RPMI8226 (cell line): Measurements from ENCODE around the gene ADORA2A.

Source experiments
- DNase-seq: peaks from one replicate; pipeline ENCODE4 v3.0.0-alpha.2; 2015

Gene ADORA2A

GRCh38 chr22:24427500-24428164, at the start of gene ADORA2A:
Gene ADORA2A (plus strand): TSS chr22:24427599. CDS start chr22:24433405, 5,806 bp downstream.
- DNase-seq: peak; percentile 94

- DNase-seq: no peak
These were observed 47.9 kb upstream of the ADORA2A start for GRCh38 chr22:24379536-24379935.

GRCh38 chr22:24380220-24380904, 47.0 kb upstream of the ADORA2A start:
- no peak for DNase-seq

DNA sequence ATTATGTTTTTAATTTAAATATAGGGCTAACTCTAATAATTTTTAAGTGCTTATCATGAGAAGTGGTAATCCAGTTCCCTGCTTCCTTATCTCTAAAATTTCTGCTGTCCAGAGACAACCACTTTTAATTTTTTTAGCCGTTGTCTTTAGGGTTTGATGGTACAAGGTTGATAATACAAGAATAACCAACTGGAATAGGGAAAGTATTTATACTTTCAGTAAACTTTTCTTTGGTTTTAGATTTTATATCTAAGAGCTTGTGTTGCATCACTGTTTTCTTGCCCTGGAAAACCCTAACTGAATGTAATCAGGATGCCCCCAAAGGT, 46.5 kb upstream of the ADORA2A start:
- DNase-seq: no peak

DNA sequence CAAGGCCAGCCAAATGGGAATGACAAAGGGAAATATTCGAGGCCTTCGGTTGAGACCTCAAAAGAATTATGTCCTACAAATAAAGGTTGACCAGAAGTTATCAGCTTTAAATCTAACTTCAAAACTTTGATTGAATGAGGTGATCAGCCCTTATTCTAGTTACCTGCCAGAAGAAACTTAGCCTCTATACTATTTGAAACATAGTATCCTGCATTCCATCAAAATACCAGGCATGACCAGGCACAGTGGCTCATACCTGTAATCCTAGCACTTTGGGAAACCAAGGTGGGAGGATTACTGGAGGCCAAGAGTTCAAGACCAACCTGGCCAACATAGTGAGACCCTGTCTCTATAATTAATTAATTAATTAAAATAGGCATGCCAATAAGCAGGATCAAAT, 44.3 kb upstream of the ADORA2A start:
- no peak for DNase-seq

- no peak for DNase-seq
These were observed 43.3 kb upstream of the ADORA2A start for GRCh38 chr22:24384131-24384530.

GRCh38 chr22:24386937-24387471, 40.4 kb upstream of the ADORA2A start:
- no peak for DNase-seq

- no peak for DNase-seq
These were observed 37.7 kb upstream of the ADORA2A start for GRCh38 chr22:24389680-24390079.

- no peak for DNase-seq
These were observed 37.2 kb upstream of the ADORA2A start for GRCh38 chr22:24390156-24390555.

GRCh38 chr22:24390576-24390975, 36.8 kb upstream of the ADORA2A start:
- DNase-seq: no peak

- DNase-seq: no peak
These were observed 35.6 kb upstream of the ADORA2A start for GRCh38 chr22:24391836-24392217.

DNA sequence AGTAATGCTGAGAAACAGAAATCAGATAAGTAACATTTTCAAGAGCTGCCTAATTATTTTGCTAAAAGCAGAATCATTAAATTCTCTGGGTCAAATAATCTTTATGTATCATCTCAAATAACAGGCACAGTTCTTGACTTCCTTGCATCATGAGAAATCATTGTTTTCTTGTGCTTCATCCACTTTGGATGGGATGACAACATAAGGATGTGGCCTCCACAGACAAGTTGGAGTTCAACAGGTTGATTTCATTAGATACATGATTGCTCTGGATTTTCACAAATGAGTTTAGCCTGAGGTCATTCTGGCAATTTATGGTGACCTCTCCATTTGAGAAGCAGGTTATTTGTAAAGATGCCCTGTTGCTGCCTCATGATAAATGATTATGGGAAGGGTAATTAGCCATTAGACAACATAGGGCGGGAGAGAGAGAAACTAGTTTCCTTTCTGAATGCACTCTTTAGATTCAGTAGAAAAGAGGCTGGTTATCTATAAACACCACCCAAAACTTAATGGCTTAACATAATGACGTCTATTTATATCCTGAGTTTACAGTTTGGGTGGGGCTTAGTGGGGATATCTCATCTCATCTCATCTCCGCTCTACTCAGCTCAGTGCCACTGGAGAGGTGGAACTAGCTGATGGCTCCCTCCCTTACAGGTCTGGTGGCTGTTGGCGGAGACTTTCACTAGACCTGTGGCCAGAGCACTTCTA, 35.0 kb upstream of the ADORA2A start:
- DNase-seq: no peak

GRCh38 chr22:24393012-24393559, 34.3 kb upstream of the ADORA2A start:
- DNase-seq: no peak

GRCh38 chr22:24393848-24394247, 33.6 kb upstream of the ADORA2A start:
- no peak for DNase-seq

- no peak for DNase-seq
These were observed 33.1 kb upstream of the ADORA2A start for GRCh38 chr22:24394254-24394653.

DNA sequence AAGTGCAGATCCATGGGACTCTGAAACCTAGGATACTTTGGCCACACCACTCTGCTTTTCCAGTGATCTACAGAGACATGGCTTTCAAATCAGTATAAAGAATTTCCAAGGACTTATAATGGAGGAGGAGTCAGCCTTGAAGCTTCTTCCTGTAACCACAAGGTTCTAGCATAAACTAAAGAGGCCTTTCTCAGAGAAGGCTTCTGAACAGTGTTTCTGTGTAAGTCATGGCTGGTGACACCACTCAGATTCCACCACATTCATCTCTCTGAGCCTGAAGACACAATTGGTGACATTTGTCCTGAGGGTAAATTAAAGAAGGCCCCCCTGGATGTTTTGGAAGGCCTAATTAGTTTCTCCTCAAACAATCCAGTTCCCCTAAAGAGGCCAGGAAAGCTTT, 29.0 kb upstream of the ADORA2A start:
- no peak for DNase-seq

DNA sequence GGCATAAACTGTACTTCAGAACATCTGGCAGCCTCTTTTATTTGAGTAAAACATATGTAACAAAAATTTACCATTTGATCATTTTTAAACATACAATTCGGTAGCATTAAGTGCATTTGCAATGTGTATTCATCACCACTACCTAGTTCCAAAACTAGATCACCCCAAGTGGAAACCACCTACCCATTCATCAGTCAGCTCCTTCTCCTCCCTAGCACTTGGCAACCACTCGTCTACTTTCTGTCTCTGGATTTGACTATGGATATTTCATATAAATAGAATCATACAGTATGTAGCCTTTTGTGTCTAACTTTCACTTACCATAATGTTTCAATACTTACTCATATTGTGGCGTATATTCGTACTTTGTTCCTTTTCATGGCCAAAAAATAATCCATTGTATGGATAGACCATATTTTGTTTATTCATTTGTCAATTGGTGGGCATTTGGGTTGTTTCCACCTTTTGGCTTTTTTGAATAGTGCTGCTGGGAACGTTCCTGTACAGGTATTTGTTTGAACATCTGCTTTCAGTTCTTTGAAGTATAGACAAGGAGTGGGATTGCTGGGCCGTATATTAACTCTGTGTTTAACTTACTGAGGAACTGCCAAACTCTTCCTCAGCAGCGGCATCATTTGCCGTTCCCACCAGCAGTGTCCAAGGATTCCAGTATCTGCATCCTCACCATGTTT, 27.2 kb upstream of the ADORA2A start:
- no peak for DNase-seq

GRCh38 chr22:24400726-24401596, 26.4 kb upstream of the ADORA2A start:
- no peak for DNase-seq

DNA sequence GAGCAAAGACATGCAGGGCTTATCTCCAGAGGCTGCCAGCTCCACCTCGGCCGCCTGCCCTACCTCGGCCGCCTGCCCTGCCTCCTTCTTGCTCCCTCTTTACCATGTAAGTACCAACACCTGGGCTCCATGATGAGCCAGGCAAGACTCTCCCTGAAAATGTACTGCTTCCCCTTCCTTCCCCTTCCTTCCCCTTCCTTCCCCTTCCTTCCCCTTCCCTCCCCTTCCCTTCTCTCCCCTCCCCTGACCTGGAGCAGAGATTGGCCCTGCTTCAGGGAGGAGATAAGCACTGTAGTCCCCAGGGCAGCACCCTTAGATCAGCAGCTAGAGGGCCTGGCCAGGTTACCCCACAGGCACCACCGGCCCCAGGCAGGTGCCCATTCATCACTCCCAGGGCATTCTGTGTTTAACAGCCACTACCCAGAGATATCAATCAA, 25.4 kb upstream of the ADORA2A start:
- no peak for DNase-seq

DNA sequence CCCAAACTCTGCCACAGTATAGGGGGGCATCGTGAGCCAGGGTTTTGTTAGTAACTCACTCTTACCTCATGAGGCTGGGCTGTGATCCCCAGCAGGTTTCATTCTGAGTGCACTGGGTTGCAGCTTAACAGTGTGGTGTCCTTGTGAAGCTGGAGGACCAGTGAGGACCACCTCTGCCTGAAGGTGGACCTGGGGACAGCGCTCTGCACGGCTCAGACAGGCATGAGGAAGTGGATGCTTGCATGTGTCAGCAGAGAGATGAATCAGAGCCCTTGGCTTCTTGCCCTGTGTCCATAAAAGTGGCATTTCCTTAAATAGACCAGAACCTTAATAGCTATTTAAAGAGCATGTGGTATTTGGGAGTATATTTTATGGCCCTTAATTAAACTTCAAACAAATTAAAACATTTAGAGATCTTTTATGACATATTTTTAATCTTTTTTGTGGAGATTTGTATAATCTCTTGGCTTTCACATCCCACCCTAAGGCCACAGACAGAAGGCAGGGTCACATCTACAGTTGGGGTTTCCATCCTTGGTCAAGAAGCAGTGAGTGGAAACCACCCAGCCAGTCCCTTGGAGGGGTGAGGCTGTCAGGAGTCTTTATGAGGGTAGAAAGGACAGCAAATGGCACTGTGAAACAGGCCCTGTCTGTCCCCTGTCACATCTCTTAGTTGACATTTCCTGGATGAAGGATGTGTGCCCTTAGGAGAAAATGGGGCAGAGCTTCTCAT, 24.8 kb upstream of the ADORA2A start:
- DNase-seq: peak; percentile 81

GRCh38 chr22:24403346-24403745, 24.1 kb upstream of the ADORA2A start:
- no peak for DNase-seq
